Measurements from ENCODE around the gene XRCC4. TPM values are rescaled to one million over a fixed set of nuclear protein-coding genes. Genes with fewer than 3 reads are reported as not detected.

XRCC4 gene
- total RNA-seq, 1 donor = 8.0 TPM

DNA sequence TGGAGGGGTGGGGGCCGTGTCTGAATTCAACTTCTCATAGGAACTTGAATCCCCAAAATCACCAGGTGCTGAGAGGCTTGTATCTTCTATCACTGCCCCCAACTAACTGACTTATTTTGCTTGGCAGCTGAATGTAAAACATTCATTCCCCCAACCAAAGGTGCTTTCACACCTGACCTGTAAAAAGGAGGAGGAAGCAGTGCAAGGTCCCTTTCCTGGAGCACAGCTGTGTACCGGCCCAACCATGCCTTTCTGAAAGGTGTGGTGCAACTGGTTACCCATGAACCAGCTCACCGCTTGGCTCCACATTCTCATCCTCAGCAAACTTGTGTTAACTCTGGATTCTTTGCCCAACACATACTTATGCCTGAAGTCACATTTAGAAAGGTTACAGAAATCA is 34.8 kb upstream of the XRCC4 start:
- no peaks in the 10 kb centered on the region for H4K20me1 ChIP-seq (ENCODE audit: insufficient read depth, low read length)
- no peaks in the 10 kb centered on the region for H3K27me3 ChIP-seq (ENCODE audit: insufficient read depth, low read length)
- no peak overlapping the region for H3K4me2 ChIP-seq (ENCODE audit: insufficient read depth, low read length)
- no peaks in the 10 kb centered on the region for H3K4me1 ChIP-seq (ENCODE audit: insufficient read depth, low read length)
- H2AFZ ChIP-seq (ENCODE audit: low read length) = no peak overlapping the region
- H3K36me3 ChIP-seq (ENCODE audit: insufficient read depth, low read length) = no peaks in the 10 kb centered on the region
- no peaks in the 10 kb centered on the region for H3K79me2 ChIP-seq (ENCODE audit: insufficient read depth, low read length)
- H3K27ac ChIP-seq (ENCODE audit: low read depth, low read length) = no peak overlapping the region
- TF ChIP-seq CTCF (IDR thresholded peaks at IDR 0.05; ENCODE audit: extremely low read depth, low read depth, low read length) = no peak
- H3K9me3 ChIP-seq (ENCODE audit: low read depth, low read length) = no peaks in the 10 kb centered on the region
- no peak overlapping the region for H3K4me3 ChIP-seq (ENCODE audit: insufficient read depth, low read length)
- no peak for DNase-seq (ENCODE audit: insufficient read length, low spot score, missing footprints)

GRCh38 chr5:83044926-83045325 is 32.4 kb upstream of the XRCC4 start:
- H3K9me3 ChIP-seq (ENCODE audit: low read depth, low read length) = no peaks in the 10 kb centered on the region
- H3K4me3 ChIP-seq (ENCODE audit: insufficient read depth, low read length) = no peak overlapping the region
- no peak for TF ChIP-seq CTCF (IDR thresholded peaks at IDR 0.05; ENCODE audit: extremely low read depth, low read depth, low read length)
- H3K27me3 ChIP-seq (ENCODE audit: insufficient read depth, low read length) = no peaks in the 10 kb centered on the region
- no peaks in the 10 kb centered on the region for H3K79me2 ChIP-seq (ENCODE audit: insufficient read depth, low read length)
- no peaks in the 10 kb centered on the region for H4K20me1 ChIP-seq (ENCODE audit: insufficient read depth, low read length)
- no peak overlapping the region for H2AFZ ChIP-seq (ENCODE audit: low read length)
- no peak overlapping the region for H3K4me2 ChIP-seq (ENCODE audit: insufficient read depth, low read length)
- no peak for DNase-seq (ENCODE audit: insufficient read length, low spot score, missing footprints)
- no peak overlapping the region for H3K27ac ChIP-seq (ENCODE audit: low read depth, low read length)
- H3K4me1 ChIP-seq (ENCODE audit: insufficient read depth, low read length) = no peaks in the 10 kb centered on the region
- no peaks in the 10 kb centered on the region for H3K36me3 ChIP-seq (ENCODE audit: insufficient read depth, low read length)

GRCh38 chr5:83048277-83048676 is 29.1 kb upstream of the XRCC4 start:
- no peak for DNase-seq (ENCODE audit: insufficient read length, low spot score, missing footprints)
- no peaks in the 10 kb centered on the region for H3K4me1 ChIP-seq (ENCODE audit: insufficient read depth, low read length)
- no peak for TF ChIP-seq CTCF (IDR thresholded peaks at IDR 0.05; ENCODE audit: extremely low read depth, low read depth, low read length)
- H4K20me1 ChIP-seq (ENCODE audit: insufficient read depth, low read length) = no peaks in the 10 kb centered on the region
- H3K27ac ChIP-seq (ENCODE audit: low read depth, low read length) = no peak overlapping the region
- no peaks in the 10 kb centered on the region for H3K27me3 ChIP-seq (ENCODE audit: insufficient read depth, low read length)
- H2AFZ ChIP-seq (ENCODE audit: low read length) = no peak overlapping the region
- H3K36me3 ChIP-seq (ENCODE audit: insufficient read depth, low read length) = peaks cover 2% of the 10 kb centered on the region
- no peaks in the 10 kb centered on the region for H3K9me3 ChIP-seq (ENCODE audit: low read depth, low read length)
- no peak overlapping the region for H3K4me2 ChIP-seq (ENCODE audit: insufficient read depth, low read length)
- H3K4me3 ChIP-seq (ENCODE audit: insufficient read depth, low read length) = no peak overlapping the region
- no peaks in the 10 kb centered on the region for H3K79me2 ChIP-seq (ENCODE audit: insufficient read depth, low read length)

DNA sequence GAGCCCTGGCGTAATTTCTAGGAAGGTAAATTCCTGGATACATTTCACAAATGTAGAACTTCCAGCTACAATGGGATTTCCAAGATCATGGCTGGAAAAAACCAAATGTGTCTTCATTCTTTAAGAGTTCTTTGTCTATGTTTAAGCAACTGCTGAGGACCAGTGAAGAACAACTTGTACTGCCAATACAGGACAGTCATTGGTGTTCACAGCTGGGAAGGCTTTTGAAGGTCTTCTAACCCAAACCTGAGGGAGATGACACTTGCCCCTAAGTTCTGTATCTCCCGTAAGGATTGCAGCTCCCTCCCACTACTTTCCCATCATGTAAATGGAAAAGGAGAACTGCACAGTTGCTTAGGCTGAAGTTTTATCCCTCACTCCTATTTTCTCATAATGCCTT is 28.5 kb upstream of the XRCC4 start:
- Histone ChIP-seq H3K79me2 (ENCODE audit: insufficient read depth, low read length) (no peaks in the 10 kb centered on the region), H3K4me3 (ENCODE audit: insufficient read depth, low read length) (no peak overlapping the region), H3K4me2 (ENCODE audit: insufficient read depth, low read length) (no peak overlapping the region), H3K9me3 (ENCODE audit: low read depth, low read length) (no peaks in the 10 kb centered on the region), H3K36me3 (ENCODE audit: insufficient read depth, low read length) (peaks cover 2% of the 10 kb centered on the region), H2AFZ (ENCODE audit: low read length) (no peak overlapping the region), H3K27ac (ENCODE audit: low read depth, low read length) (no peak overlapping the region), H3K27me3 (ENCODE audit: insufficient read depth, low read length) (no peaks in the 10 kb centered on the region), H4K20me1 (ENCODE audit: insufficient read depth, low read length) (no peaks in the 10 kb centered on the region), H3K4me1 (ENCODE audit: insufficient read depth, low read length) (no peaks in the 10 kb centered on the region)
- DNase-seq (ENCODE audit: insufficient read length, low spot score, missing footprints) = no peak
- no peak for TF ChIP-seq CTCF (IDR thresholded peaks at IDR 0.05; ENCODE audit: extremely low read depth, low read depth, low read length)
